H1 (cell line): ENCODE measurements around the gene PCDHB8. TPM values are rescaled to one million over a fixed set of nuclear protein-coding genes. Genes with fewer than 3 reads are reported as not detected.

Experiments
- CTCF ChIA-PET: fragments of 300-600 bp; sonication (Branson Sonifier 250); formaldehyde crosslinking; loops from one replicate; lab custom pipeline; 2021; ENCODE audit not compliant: partially characterized antibody; lab: Charles Lee
- POLR2A ChIA-PET: fragments of 300-600 bp; sonication (Branson Sonifier 250); formaldehyde crosslinking; loops from one replicate; lab custom pipeline; 2021; ENCODE audit warnings: inconsistent platforms; ENCODE audit not compliant: partially characterized antibody; lab: Charles Lee
- DNase-seq, 2 experiments: peaks; one replicate each; pipeline versions ENCODE4 v3.0.0 to v3.0.0-alpha.2; 2010 to 2022; ENCODE audit warnings: low spot score in 2 of 2, low read depth in 1 of 2, mixed read lengths in 1 of 2
- FAIRE-seq: peaks from 2 replicates; lab custom pipeline; 2011; peaks lifted over from hg19 to GRCh38; lab: Jason Lieb, UNC
- H2AFZ ChIP-seq: 2 replicates; pipeline ENCODE4 v1.8.1; 2012; ENCODE audit warnings: low read length, inconsistent platforms
- H2AK5ac ChIP-seq: 2 replicates; pipeline ENCODE4 v1.6.1; 2013; ENCODE audit warnings: low read depth, low read length
- H2BK120ac ChIP-seq: replicated peaks from 2 replicates; pipeline ENCODE3; 2013; ENCODE audit warnings: low read depth, low read length, inconsistent platforms
- H2BK12ac ChIP-seq: 2 replicates; pipeline ENCODE4 v1.6.1; 2013; ENCODE audit warnings: low read depth, low read length
- H2BK15ac ChIP-seq: 2 replicates; pipeline ENCODE4 v1.6.1; 2013; ENCODE audit warnings: low read length
- H2BK20ac ChIP-seq: 2 replicates; pipeline ENCODE4 v1.6.1; 2013; ENCODE audit warnings: low read length
- H2BK5ac ChIP-seq: 2 replicates; pipeline ENCODE4 v1.6.1; 2013; ENCODE audit warnings: low read depth, low read length
- H3K14ac ChIP-seq: 2 replicates; pipeline ENCODE4 v1.6.1; 2013; ENCODE audit warnings: inconsistent platforms; ENCODE audit not compliant: insufficient read length
- H3K18ac ChIP-seq: 2 replicates; pipeline ENCODE4 v1.6.1; 2013; ENCODE audit warnings: low read length; ENCODE audit errors: extremely low read depth
- H3K23ac ChIP-seq: 2 replicates; pipeline ENCODE4 v1.6.1; 2013; ENCODE audit warnings: inconsistent platforms; ENCODE audit not compliant: insufficient read length
- H3K23me2 ChIP-seq: 2 replicates; pipeline ENCODE4 v1.6.1; 2013; ENCODE audit warnings: low read depth, low read length
- H3K27ac ChIP-seq: 2 replicates; pipeline ENCODE4 v1.6.1; 2011; ENCODE audit warnings: low read depth, low read length, inconsistent platforms
- H3K27me3 ChIP-seq, 4 experiments: replicated peaks in 1 of 4; 1 replicate in 1 of 4; 2 replicates in 3 of 4; pipeline versions ENCODE4 v1.6.1 to v1.8.1; 2011 to 2013; ENCODE audit warnings: low read length in 3 of 4, mild to moderate bottlenecking in 3 of 4, inconsistent platforms in 2 of 4, mixed read lengths in 2 of 4, moderate library complexity in 1 of 4; ENCODE audit not compliant: control insufficient read depth in 3 of 4, insufficient read depth in 3 of 4; ENCODE audit errors: extremely low read depth in 1 of 4
- H3K36me3 ChIP-seq, 4 experiments: 2 replicates each; pipeline versions ENCODE4 v1.6.1 to v1.8.1; 2011 to 2013; ENCODE audit warnings: mild to moderate bottlenecking in 4 of 4, low read length in 3 of 4, moderate library complexity in 2 of 4, control low read depth in 1 of 4, inconsistent platforms in 1 of 4; ENCODE audit not compliant: insufficient read depth in 4 of 4, control insufficient read depth in 2 of 4
- H3K4ac ChIP-seq: replicated peaks from 2 replicates; pipeline ENCODE3; 2013; ENCODE audit warnings: low read length, low read depth, mixed read lengths, inconsistent platforms; ENCODE audit not compliant: insufficient read length
- H3K4me1 ChIP-seq, 4 experiments: replicated peaks in 1 of 4; 1 replicate in 1 of 4; 2 replicates in 3 of 4; pipeline versions ENCODE4 v1.6.1 to v1.8.1; 2011 to 2013; ENCODE audit warnings: low read length in 3 of 4, inconsistent platforms in 2 of 4, mixed read lengths in 1 of 4; ENCODE audit not compliant: insufficient read depth in 4 of 4, control insufficient read depth in 3 of 4
- H3K4me2 ChIP-seq, 2 experiments: 2 replicates each; pipeline versions ENCODE4 v1.6.1 to v1.8.1; 2011 to 2013; ENCODE audit warnings: low read depth in 2 of 2, low read length in 2 of 2, control low read depth in 1 of 2, inconsistent platforms in 1 of 2, mild to moderate bottlenecking in 1 of 2; ENCODE audit not compliant: insufficient read depth in 1 of 2
- H3K4me3 ChIP-seq, 4 experiments: fragments of 200-600, 300-600 bp in 1 of 4; sonication (generic), shearing (Covaris generic), sonication (Bioruptor Twin) in 1 of 4; 2 replicates each; pipeline versions ENCODE4 v1.5.1 to v1.8.1; 2011 to 2016; ENCODE audit warnings: low read length in 4 of 4, low read depth in 3 of 4, control low read depth in 2 of 4, inconsistent platforms in 2 of 4, mild to moderate bottlenecking in 2 of 4, mixed read lengths in 1 of 4, moderate library complexity in 1 of 4; ENCODE audit not compliant: insufficient read depth in 2 of 4; ENCODE audit errors: extremely low read depth in 1 of 4
- H3K56ac ChIP-seq: replicated peaks from 2 replicates; pipeline ENCODE3; 2013; ENCODE audit warnings: low read depth, mild to moderate bottlenecking, mixed read lengths, low read length, inconsistent platforms; ENCODE audit not compliant: insufficient read length
- H3K79me1 ChIP-seq: 2 replicates; pipeline ENCODE4 v1.6.1; 2013; ENCODE audit warnings: low read depth, low read length, control low read depth
- H3K79me2 ChIP-seq, 2 experiments: 2 replicates each; pipeline versions ENCODE4 v1.6.1 to v1.8.1; 2012 to 2013; ENCODE audit warnings: low read length in 2 of 2, mild to moderate bottlenecking in 2 of 2, inconsistent platforms in 1 of 2; ENCODE audit not compliant: insufficient read depth in 2 of 2, control insufficient read depth in 1 of 2
- H3K9ac ChIP-seq, 4 experiments: replicated peaks in 1 of 4; 1 replicate in 1 of 4; 2 replicates in 3 of 4; pipeline versions ENCODE4 v1.6.1 to v1.8.1; 2011 to 2013; ENCODE audit warnings: low read depth in 3 of 4, low read length in 3 of 4, control low read depth in 2 of 4, mild to moderate bottlenecking in 2 of 4, moderate library complexity in 2 of 4, inconsistent platforms in 1 of 4; ENCODE audit errors: extremely low read depth in 1 of 4
- H3K9me3 ChIP-seq, 2 experiments: 2 replicates each; pipeline versions ENCODE4 v1.6.1 to v1.8.1; 2012 to 2013; ENCODE audit warnings: mild to moderate bottlenecking in 2 of 2, moderate library complexity in 2 of 2, control low read depth in 1 of 2, inconsistent platforms in 1 of 2, low read depth in 1 of 2, low read length in 1 of 2, mixed read lengths in 1 of 2; ENCODE audit not compliant: insufficient read depth in 2 of 2
- H4K20me1 ChIP-seq, 2 experiments: replicated peaks in 1 of 2; 2 replicates each; pipeline versions ENCODE3 to v1.8.1; 2011 to 2013; ENCODE audit warnings: inconsistent platforms in 2 of 2, low read length in 2 of 2, mild to moderate bottlenecking in 1 of 2; ENCODE audit not compliant: insufficient read depth in 2 of 2, control insufficient read depth in 1 of 2
- H4K5ac ChIP-seq: 2 replicates; pipeline ENCODE4 v1.6.1; 2013; ENCODE audit warnings: low read length, low read depth, mixed read lengths, inconsistent platforms; ENCODE audit not compliant: insufficient read length
- H4K8ac ChIP-seq: 2 replicates; pipeline ENCODE4 v1.8.0; 2013; ENCODE audit warnings: mild to moderate bottlenecking, moderate library complexity, low read length, inconsistent platforms; ENCODE audit not compliant: insufficient read depth; ENCODE audit errors: extremely low read depth
- H4K91ac ChIP-seq: replicated peaks from 2 replicates; pipeline ENCODE3; 2013; ENCODE audit warnings: low read length, mixed read lengths, inconsistent platforms; ENCODE audit not compliant: insufficient read length
- ASH2L ChIP-seq: fragments of 200-600, 300-600 bp; sonication (generic); IDR thresholded peaks from one replicate; pipeline ENCODE4 v1.7.1; 2017; ENCODE audit warnings: low read length
- BCL11A ChIP-seq, 2 experiments: IDR thresholded peaks; one replicate each; pipeline ENCODE4 v1.6.1; 2011; ENCODE audit warnings: low read depth in 2 of 2, low read length in 2 of 2, mild to moderate bottlenecking in 2 of 2
- CBX5 ChIP-seq: fragments of 300-800, 300-1000 bp; sonication (generic); IDR thresholded peaks from 2 replicates; pipeline ENCODE4 v1.7.1; 2016; ENCODE audit warnings: antibody characterized with exemption, low read length, low read depth
- EGR1 ChIP-seq: IDR thresholded peaks from 2 replicates; pipeline ENCODE4 v1.6.1; 2011; ENCODE audit warnings: low read depth, low read length, borderline replicate concordance
- EP300 ChIP-seq, 2 experiments: IDR thresholded peaks; 1 replicate in 1 of 2; 2 replicates in 1 of 2; pipeline ENCODE4 v1.6.1; 2011 to 2012; ENCODE audit warnings: low read depth in 2 of 2, low read length in 2 of 2, mild to moderate bottlenecking in 2 of 2, borderline replicate concordance in 1 of 2, inconsistent platforms in 1 of 2, moderate library complexity in 1 of 2
- GABPA ChIP-seq: IDR thresholded peaks from 2 replicates; pipeline ENCODE4 v1.6.1; 2011; ENCODE audit warnings: mild to moderate bottlenecking, low read length, moderate library complexity, borderline replicate concordance; ENCODE audit not compliant: insufficient read depth
- HDAC2 ChIP-seq, 2 experiments: fragments of 300-600 bp in 1 of 2; sonication (generic) in 1 of 2; IDR thresholded peaks; 2 replicates each; pipeline ENCODE4 v1.6.1; 2011 to 2012; ENCODE audit warnings: low read depth in 2 of 2, low read length in 2 of 2, mild to moderate bottlenecking in 2 of 2, moderate library complexity in 2 of 2, borderline replicate concordance in 1 of 2, inconsistent platforms in 1 of 2
- POU5F1 ChIP-seq: IDR thresholded peaks from 2 replicates; pipeline ENCODE4 v1.6.1; 2011; ENCODE audit warnings: low read depth, mild to moderate bottlenecking, low read length, moderate library complexity
- RAD21 ChIP-seq, 2 experiments: IDR thresholded peaks in 1 of 2; conservative IDR thresholded peaks in 1 of 2; 2 replicates each; pipeline ENCODE4 v1.6.1; 2011; ENCODE audit warnings: low read depth in 2 of 2, low read length in 2 of 2, improper control_type of control experiment in 1 of 2, inconsistent platforms in 1 of 2, mild to moderate bottlenecking in 1 of 2, moderate library complexity in 1 of 2
- RXRA ChIP-seq: IDR thresholded peaks from 2 replicates; pipeline ENCODE4 v1.6.1; 2011; ENCODE audit warnings: low read depth, mild to moderate bottlenecking, low read length, moderate library complexity; ENCODE audit not compliant: insufficient read depth
- SP2 ChIP-seq: IDR thresholded peaks from 2 replicates; pipeline ENCODE4 v1.6.1; 2012; ENCODE audit warnings: mild to moderate bottlenecking, low read length, inconsistent platforms
- SRF ChIP-seq: IDR thresholded peaks from 2 replicates; pipeline ENCODE4 v1.6.1; 2011; ENCODE audit warnings: mild to moderate bottlenecking, low read depth, low read length, moderate library complexity
- TAF1 ChIP-seq: IDR thresholded peaks from 2 replicates; pipeline ENCODE4 v1.6.1; 2011; ENCODE audit warnings: mild to moderate bottlenecking, low read depth, low read length
- TEAD4 ChIP-seq: IDR thresholded peaks from 2 replicates; pipeline ENCODE4 v1.6.1; 2012; ENCODE audit warnings: low read depth, low read length, inconsistent platforms, mixed read lengths
- YY1 ChIP-seq: IDR thresholded peaks from 2 replicates; pipeline ENCODE4 v1.6.1; 2011; ENCODE audit warnings: low read depth, mild to moderate bottlenecking, low read length
- WGBS, 2 experiments: shearing (Covaris generic) in 1 of 2; methylation state at CpG; one replicate each; pipeline versions ENCODE4 v1.1.6 to v1.1.7; 2013 to 2015; ENCODE audit warnings: low lambda C conversion rate in 2 of 2, mixed read lengths in 2 of 2, inconsistent platforms in 1 of 2, low coverage in 1 of 2, missing lambda C conversion rate in 1 of 2; ENCODE audit not compliant: insufficient replicate concordance in 2 of 2, insufficient coverage in 1 of 2, insufficient read length in 1 of 2; ENCODE audit errors: extremely low coverage in 1 of 2, missing lambda C conversion rate in 1 of 2; 5-methylcytosine and 5-hydroxymethylcytosine counted together
- polyA plus RNA-seq, 7 experiments: library from polyadenylated mRNA; depleted of rRNA in 3 of 7; stranded (reverse) in 5 of 7; unstranded in 2 of 7; fragments of >200 nt in 5 of 7; fragments of 200-250 nt in 2 of 7; gene quantifications; 1 replicate in 5 of 7; 2 replicates in 1 of 7; 4 replicates in 1 of 7; pipeline versions ENCODE4 v1.2.1 to v1.2.3, GENCODE V29; 2011 to 2013; ENCODE audit warnings: missing spikeins in 2 of 7, mixed read lengths in 2 of 7
- total RNA-seq: library from RNA; stranded (reverse); fragmentation: NEBNext Ultra II Directional; extraction: Animal tissue kit (Norgen Biotek cat#: 25700); gene quantifications from 2 replicates; pipeline ENCODE4 v1.2.1, GENCODE V29; 2021

PCDHB8 gene
- total and polyA plus RNA-seq, 2 of the 8 experiments (the other 6 are each of a cell fraction or from before 2014, with no cell fraction given), result 0.24 to 1.1 TPM

DNA sequence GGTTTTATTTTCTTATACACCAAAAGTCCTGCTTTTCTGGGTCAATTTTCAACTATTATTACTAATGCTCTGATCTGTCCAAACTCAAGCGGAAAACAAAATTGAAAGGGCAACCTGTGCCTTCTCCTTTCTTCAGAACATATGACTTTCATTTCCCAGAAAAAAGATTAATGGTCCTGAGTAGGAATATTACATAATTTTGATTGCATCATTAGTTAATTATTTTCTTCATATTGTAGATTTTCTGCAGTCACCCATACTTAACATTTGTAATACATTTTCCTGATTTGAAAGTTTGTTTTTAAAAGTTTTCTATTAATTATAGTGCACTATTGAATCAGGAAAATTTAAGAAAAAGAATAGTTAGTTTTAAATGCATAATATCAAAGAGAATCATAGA, 1.7 kb upstream of the PCDHB8 start:
- H3K4ac ChIP-seq, result no peak overlapping the region
- H2BK120ac ChIP-seq, result no peak overlapping the region
- H3K4me1 ChIP-seq, result no peaks in the 10 kb centered on the region
- FAIRE-seq (no peak), DNase-seq (no peak)
- H2BK15ac ChIP-seq, result no peak overlapping the region
- H3K14ac ChIP-seq, result no peak overlapping the region
- H3K9ac ChIP-seq, result no peak overlapping the region
- no peaks in the 10 kb centered on the region for H3K36me3 ChIP-seq
- H3K23me2 ChIP-seq, result no peaks in the 10 kb centered on the region
- H2AFZ ChIP-seq, result no peak overlapping the region
- no peak overlapping the region for H2AK5ac ChIP-seq
- H4K5ac ChIP-seq, result no peak overlapping the region
- no peak overlapping the region for H3K4me2 ChIP-seq
- H2BK20ac ChIP-seq, result no peak overlapping the region
- no peak overlapping the region for H3K4me3 ChIP-seq
- no peaks in the 10 kb centered on the region for H3K79me2 ChIP-seq
- no peaks in the 10 kb centered on the region for H3K27me3 ChIP-seq
- H2BK5ac ChIP-seq, result no peak overlapping the region
- H4K20me1 ChIP-seq, result no peaks in the 10 kb centered on the region
- no peak overlapping the region for H3K56ac ChIP-seq
- CTCF ChIA-PET, result interaction anchor here (1.4 kb wide), 1 partner anchor 53 kb away, joined by 3 read pairs; no protein-coding TSS in a partner anchor
- POLR2A ChIA-PET, result no interaction called here
- H3K79me1 ChIP-seq, result no peaks in the 10 kb centered on the region
- H3K27ac ChIP-seq, result no peak overlapping the region
- H3K18ac ChIP-seq, result no peak overlapping the region
- WGBS, 2 experiments, result 89% methylated on average over 1 of the region's 1 CpG; no CpG with 5 or more reads in 1 of the 2 experiments
- H4K8ac ChIP-seq, result no peak overlapping the region
- H3K23ac ChIP-seq, result no peak overlapping the region
- no peak overlapping the region for H4K91ac ChIP-seq
- no peak overlapping the region for H2BK12ac ChIP-seq
- H3K9me3 ChIP-seq, result peaks cover 0 to 15% of the 10 kb centered on the region in 2 experiments; a peak in 1 of 4 replicates
- TF ChIP-seq RAD21 (IDR thresholded peaks at IDR 0.05 in 1 of 2, conservative IDR thresholded peaks at IDR 0.05 in 1 of 2; ENCODE audit: low read depth in 2 of 2, low read length in 2 of 2) (no peak), TAF1 (no peak), RXRA (no peak), YY1 (no peak), CBX5 (no peak), BCL11A (IDR thresholded peaks at IDR 0.05; ENCODE audit: low read depth in 2 of 2, low read length in 2 of 2) (no peak), EGR1 (no peak), TEAD4 (no peak), POU5F1 (no peak), HDAC2 (IDR thresholded peaks at IDR 0.05; ENCODE audit: borderline replicate concordance in 1 of 2, low read depth in 2 of 2, low read length in 2 of 2) (no peak), SRF (no peak), SP2 (no peak), GABPA (no peak), EP300 (IDR thresholded peaks at IDR 0.05; ENCODE audit: borderline replicate concordance in 1 of 2, low read depth in 2 of 2, low read length in 2 of 2) (no peak), ASH2L (no peak)
